Aorta (tissue), 5 donors: ENCODE data around the gene IL1RAPL1. TPM values are rescaled to one million over a fixed set of nuclear protein-coding genes. Genes with fewer than 3 reads are reported as not detected.

Experiments used
- ATAC-seq: fragments of 200-7000 bp; cut with Tn5 transposase; one replicate; pipeline ENCODE4 v1.9.1; 2022; ENCODE audit warnings: moderate library complexity; ENCODE audit not compliant: low FRiP score
- DNase-seq, 2 donors: peaks; one replicate each; pipeline ENCODE4 v3.0.0-alpha.2; 2020
- H3K27ac ChIP-seq, 2 donors: one replicate each; pipeline ENCODE4 v1.5.1; 2013; ENCODE audit warnings: low read length in 2 of 2, mild to moderate bottlenecking in 2 of 2, moderate library complexity in 2 of 2, control low read depth in 1 of 2, inconsistent platforms in 1 of 2, low read depth in 1 of 2
- H3K27me3 ChIP-seq, 2 donors: one replicate each; pipeline ENCODE4 v1.6.1; 2013; ENCODE audit warnings: control low read depth in 1 of 2, low read length in 1 of 2, mild to moderate bottlenecking in 1 of 2, moderate library complexity in 1 of 2; ENCODE audit not compliant: insufficient read depth in 2 of 2, control insufficient read depth in 1 of 2
- H3K36me3 ChIP-seq, 2 donors: one replicate each; pipeline ENCODE4 v1.6.1; 2013; ENCODE audit warnings: control low read depth in 1 of 2, low read length in 1 of 2, mild to moderate bottlenecking in 1 of 2; ENCODE audit not compliant: insufficient read depth in 2 of 2, control insufficient read depth in 1 of 2
- H3K4me1 ChIP-seq, 2 donors: one replicate each; pipeline ENCODE4 v1.6.1; 2013; ENCODE audit warnings: low read length in 2 of 2, control low read depth in 1 of 2, mild to moderate bottlenecking in 1 of 2, moderate library complexity in 1 of 2; ENCODE audit not compliant: insufficient read depth in 2 of 2, control insufficient read depth in 1 of 2
- H3K4me3 ChIP-seq, 2 donors: one replicate each; pipeline ENCODE4 v1.5.1; 2013; ENCODE audit warnings: low read length in 2 of 2, control low read depth in 1 of 2, mild to moderate bottlenecking in 1 of 2
- H3K9me3 ChIP-seq: one replicate; pipeline ENCODE4 v1.6.1; 2013; ENCODE audit warnings: mild to moderate bottlenecking, low read length; ENCODE audit not compliant: control insufficient read depth
- WGBS, 2 donors: extraction: QIAGEN DNeasy Blood & Tissue Kit; methylation state at CpG; one replicate each; pipeline ENCODE4 v1.1.7; 2013; 5-methylcytosine and 5-hydroxymethylcytosine counted together
- intact Hi-C, 2 donors: fragments of 100-400 bp; cut with DNase I; formaldehyde crosslinking; loops; one replicate each; pipeline versions ENCODE4 v1.14.2 to v1.15.0; 2022
- polyA plus RNA-seq, 2 donors: library from polyadenylated mRNA; stranded (reverse); fragments of 200-250 nt; gene quantifications; one replicate each; pipeline ENCODE4 v1.2.3, GENCODE V29; 2013
- total RNA-seq, 2 donors: library from RNA; stranded (reverse); fragmentation: NEBNext Ultra II Directional; extraction: Animal tissue kit (Norgen Biotek cat#: 25700); gene quantifications; one replicate each; pipeline ENCODE4 v1.2.1, GENCODE V29; 2021
- donor health status: healthy with polysubstance abuse.
- donor health status: Bipolar disorder and iron deficiency.
- donor health status: DM: no; HTN: no; CAD: no.
- donor health status: DM: no; HTN: no; CAD: no.
- donor health status: DM: yes; HTN: yes; CAD: no.

IL1RAPL1 gene
- total and polyA plus RNA-seq, 4 donors: 0.24 to 0.26 TPM; not detected in 2

DNA sequence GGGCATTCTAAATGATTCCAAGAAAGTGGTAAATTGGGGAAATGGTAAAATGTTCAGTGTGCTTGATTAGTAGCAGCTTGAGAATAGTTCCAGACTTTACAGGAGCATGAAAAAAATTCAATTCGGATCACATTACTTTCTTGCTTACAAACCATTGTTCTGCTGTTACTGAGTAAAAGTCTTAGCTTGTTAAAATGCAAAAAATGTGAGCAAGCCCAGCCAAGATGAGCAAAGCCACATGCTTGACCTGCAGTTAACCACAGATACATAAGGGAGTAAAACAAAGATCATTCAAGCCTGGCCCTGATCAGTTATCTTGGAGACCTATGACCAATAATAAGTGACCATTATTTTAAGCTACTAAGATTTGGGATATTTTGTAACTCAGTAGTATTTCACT lies 1065.2 kb downstream of the IL1RAPL1 start:
- H3K36me3 ChIP-seq: no peaks in the 10 kb centered on the region
- H3K27ac ChIP-seq: no peak overlapping the region
- H3K4me1 ChIP-seq: no peaks in the 10 kb centered on the region
- H3K4me3 ChIP-seq: no peak overlapping the region
- ATAC-seq: no peak
- H3K27me3 ChIP-seq: no peaks in the 10 kb centered on the region
- 26 to 62% methylated on average over 1 of the region's 1 CpG for WGBS, 2 donors
- no peak for DNase-seq
- intact Hi-C loops: no loop called here
- no peaks in the 10 kb centered on the region for H3K9me3 ChIP-seq

GRCh38 chrX:29653721-29654120 lies 1066.5 kb downstream of the IL1RAPL1 start:
- Histone ChIP-seq H3K9me3 (no peaks in the 10 kb centered on the region), H3K36me3 (no peaks in the 10 kb centered on the region), H3K4me1 (no peaks in the 10 kb centered on the region), H3K27me3 (no peaks in the 10 kb centered on the region), H3K27ac (no peak overlapping the region), H3K4me3 (no peak overlapping the region)
- intact Hi-C loops: no loop called here
- no peak for DNase-seq
- ATAC-seq: no peak

- intact Hi-C loops: no loop called here
- ATAC-seq (no peak), DNase-seq (no peak)
- no peaks in the 10 kb centered on the region for H3K9me3 ChIP-seq
- H3K27me3 ChIP-seq: no peaks in the 10 kb centered on the region
- WGBS, 2 donors: 65 to 92% methylated on average over 4 of the region's 4 CpGs
- H3K4me3 ChIP-seq: no peak overlapping the region
- H3K4me1 ChIP-seq: peaks cover 0 to 1% of the 10 kb centered on the region in 2 donors
- no peaks in the 10 kb centered on the region for H3K36me3 ChIP-seq
- no peak overlapping the region for H3K27ac ChIP-seq
Measured at GRCh38 chrX:29659911-29660310, 1072.7 kb downstream of the IL1RAPL1 start.

GRCh38 chrX:29661290-29661689 lies 1074.0 kb downstream of the IL1RAPL1 start:
- intact Hi-C loops: no loop called here
- DNase-seq (no peak), ATAC-seq (no peak)
- Histone ChIP-seq H3K36me3 (no peaks in the 10 kb centered on the region), H3K4me1 (peaks cover 0 to 1% of the 10 kb centered on the region in 2 donors), H3K27me3 (no peaks in the 10 kb centered on the region), H3K4me3 (no peak overlapping the region), H3K27ac (no peak overlapping the region), H3K9me3 (no peaks in the 10 kb centered on the region)

DNA sequence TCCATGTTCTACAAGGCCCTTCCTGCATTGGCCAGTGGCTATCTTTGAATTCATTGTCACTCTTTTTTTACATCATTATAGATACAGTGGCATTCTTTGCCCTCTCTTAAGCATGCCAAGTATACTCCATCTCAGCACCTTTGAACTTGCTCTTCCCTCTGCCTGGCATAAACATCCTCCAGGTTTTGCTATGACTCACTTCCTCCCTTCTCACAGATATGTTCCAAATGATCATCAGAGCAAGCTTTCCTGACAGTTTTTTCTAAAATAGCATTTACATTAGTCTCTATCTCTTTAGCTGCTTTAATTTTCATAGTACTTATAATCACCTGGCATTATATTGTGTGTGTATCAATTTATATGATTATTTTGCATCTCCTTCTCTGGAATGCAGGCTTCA lies 1074.9 kb downstream of the IL1RAPL1 start:
- no peaks in the 10 kb centered on the region for H3K36me3 ChIP-seq
- intact Hi-C loops: no loop called here
- no peaks in the 10 kb centered on the region for H3K27me3 ChIP-seq
- H3K27ac ChIP-seq: no peak overlapping the region
- ATAC-seq (no peak), DNase-seq (no peak)
- no peak overlapping the region for H3K4me3 ChIP-seq
- peaks cover 0 to 1% of the 10 kb centered on the region in 2 donors for H3K4me1 ChIP-seq
- no peaks in the 10 kb centered on the region for H3K9me3 ChIP-seq

GRCh38 chrX:29662759-29663503 lies 1075.7 kb downstream of the IL1RAPL1 start:
- Histone ChIP-seq H3K36me3 (no peaks in the 10 kb centered on the region), H3K9me3 (no peaks in the 10 kb centered on the region), H3K27me3 (no peaks in the 10 kb centered on the region), H3K4me1 (peaks cover 0 to 1% of the 10 kb centered on the region in 2 donors), H3K27ac (no peak overlapping the region), H3K4me3 (no peak overlapping the region)
- WGBS, 2 donors: 7 to 15% methylated on average over 4 of the region's 4 CpGs
- intact Hi-C loops: no loop called here
- ATAC-seq (no peak), DNase-seq (no peak)

DNA sequence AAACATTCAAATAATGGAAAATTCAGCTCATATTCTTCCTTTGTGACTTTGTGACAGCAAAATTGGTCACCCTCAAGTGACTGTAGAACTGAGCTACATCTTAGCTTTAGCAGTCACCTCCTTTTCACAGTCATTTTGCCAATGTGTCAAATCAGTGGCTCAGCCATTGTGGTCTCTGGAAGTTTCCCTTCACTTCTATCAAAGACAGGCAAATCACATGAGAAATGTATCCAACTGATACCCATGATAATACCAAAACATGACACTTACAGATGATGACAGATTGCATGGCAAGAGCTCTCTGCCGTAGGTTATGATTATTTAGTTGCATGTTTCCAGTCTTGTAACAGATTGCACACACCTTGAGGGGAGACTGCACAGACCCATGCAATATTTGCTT lies 1078.3 kb downstream of the IL1RAPL1 start:
- ATAC-seq (no peak), DNase-seq (no peak)
- H3K36me3 ChIP-seq: no peaks in the 10 kb centered on the region
- peaks cover 0 to 1% of the 10 kb centered on the region in 2 donors for H3K4me1 ChIP-seq
- WGBS, 2 donors: 78 to 82% methylated on average over 1 of the region's 1 CpG
- intact Hi-C loops: no loop called here
- no peak overlapping the region for H3K4me3 ChIP-seq
- H3K27me3 ChIP-seq: no peaks in the 10 kb centered on the region
- no peaks in the 10 kb centered on the region for H3K9me3 ChIP-seq
- H3K27ac ChIP-seq: no peak overlapping the region

DNA sequence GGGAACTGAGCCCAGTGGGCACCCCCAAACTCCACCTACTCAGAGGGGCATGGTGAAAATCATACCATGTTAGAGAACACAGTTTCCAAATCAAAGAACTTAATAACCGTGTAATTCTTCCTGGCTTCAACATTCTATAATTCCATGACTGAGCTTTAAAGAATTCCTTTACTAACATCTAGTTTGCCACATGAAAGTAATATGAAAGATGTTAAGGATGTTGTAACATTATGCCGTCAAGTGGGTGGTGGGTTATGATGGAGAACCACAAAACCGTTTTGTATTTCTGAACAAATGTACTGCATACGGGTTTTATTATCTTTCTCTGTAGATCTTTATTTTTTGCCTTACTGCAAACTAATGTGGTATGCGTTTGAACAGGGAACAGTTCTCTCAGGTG lies 1079.1 kb downstream of the IL1RAPL1 start:
- no peak for ATAC-seq
- H3K27ac ChIP-seq: no peak overlapping the region
- peaks cover 0 to 1% of the 10 kb centered on the region in 2 donors for H3K4me1 ChIP-seq
- DNase-seq: no peak
- no peak overlapping the region for H3K4me3 ChIP-seq
- H3K9me3 ChIP-seq: no peaks in the 10 kb centered on the region
- WGBS, 2 donors: 74 to 86% methylated on average over 5 of the region's 5 CpGs
- intact Hi-C loops: no loop called here
- no peaks in the 10 kb centered on the region for H3K36me3 ChIP-seq
- H3K27me3 ChIP-seq: no peaks in the 10 kb centered on the region

GRCh38 chrX:29671421-29671820 lies 1084.2 kb downstream of the IL1RAPL1 start:
- no peaks in the 10 kb centered on the region for H3K4me1 ChIP-seq
- H3K36me3 ChIP-seq: no peaks in the 10 kb centered on the region
- ATAC-seq (no peak), DNase-seq (no peak)
- H3K4me3 ChIP-seq: no peak overlapping the region
- intact Hi-C loops: no loop called here
- no peaks in the 10 kb centered on the region for H3K9me3 ChIP-seq
- H3K27ac ChIP-seq: no peak overlapping the region
- 78 to 87% methylated on average over 5 of the region's 5 CpGs for WGBS, 2 donors
- no peaks in the 10 kb centered on the region for H3K27me3 ChIP-seq
